SIG-M5 treated with dmso at 0.1 percent for 504 hours (cell line): ENCODE measurements around the gene FSTL5.
A peak's percentile ranks its signal among the peaks of the same experiment; 100 is the strongest.

ENCODE experiments used
- DNase-seq: peaks from one replicate; lab custom pipeline; 2025; ENCODE audit not compliant: unreplicated experiment; lab: John Stamatoyannopoulos, UW

Gene FSTL5

DNA sequence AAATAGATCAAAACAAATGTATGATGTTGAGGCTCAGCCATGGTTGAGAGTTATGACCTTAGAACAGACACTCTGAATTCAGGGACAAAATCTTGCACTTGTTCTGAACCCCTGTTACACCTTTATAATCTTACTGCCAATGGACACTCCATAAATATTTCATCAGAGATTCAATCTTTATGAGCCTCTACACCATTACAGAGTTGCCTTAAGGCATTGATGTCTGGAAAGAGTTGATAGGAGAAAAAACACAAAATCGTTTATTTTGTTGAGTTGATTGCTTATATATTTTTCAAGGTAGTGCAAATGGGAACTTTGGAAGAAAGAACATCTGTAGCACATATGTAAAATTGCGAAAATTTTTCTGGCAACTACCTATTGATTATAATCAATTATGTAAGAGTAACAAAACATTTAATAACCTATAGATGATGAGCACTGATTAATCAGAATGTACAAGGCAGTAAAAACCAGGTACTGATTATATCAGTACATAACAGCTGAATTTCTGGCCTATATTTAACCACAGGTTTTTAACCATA lies 568.5 kb downstream of the FSTL5 start:
- DNase-seq = no peak

DNA sequence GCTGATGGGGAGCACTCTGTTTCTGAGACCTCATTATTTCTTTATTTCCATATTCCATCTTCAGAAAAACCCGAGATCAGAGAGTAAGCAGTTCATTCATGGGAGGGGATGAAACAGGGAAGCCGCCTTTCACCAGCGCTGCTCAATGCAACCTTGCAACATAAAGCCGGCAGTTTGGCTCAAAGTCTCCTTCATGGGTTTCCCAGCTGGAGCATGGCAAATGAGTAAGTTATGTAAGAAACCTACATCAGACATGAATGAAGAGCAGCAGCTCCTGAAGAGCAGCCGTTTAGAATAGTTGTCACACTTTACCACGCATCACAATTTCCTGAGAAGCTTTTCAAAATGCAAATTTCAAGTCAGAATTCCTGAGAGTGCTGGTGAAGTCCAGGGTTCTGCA lies 578.8 kb downstream of the FSTL5 start:
- no peak for DNase-seq

DNA sequence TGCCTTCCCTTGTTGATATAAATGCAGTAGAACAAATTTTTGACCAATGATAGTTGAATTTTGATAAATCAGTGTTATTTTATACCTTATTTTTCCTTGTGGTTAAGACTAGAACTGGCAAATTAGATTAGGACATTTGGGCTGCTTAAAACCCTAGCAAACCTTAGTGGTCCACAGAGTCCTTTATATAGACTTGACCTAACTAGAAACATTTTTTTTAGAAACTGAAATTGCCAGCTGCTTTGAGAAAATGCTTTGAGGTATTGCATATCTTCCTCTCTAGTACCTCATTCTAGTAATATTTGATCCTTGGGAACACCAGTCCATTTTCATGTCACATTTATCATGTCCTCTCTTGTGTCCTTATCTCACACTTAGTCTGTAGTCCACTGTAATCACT lies 580.3 kb downstream of the FSTL5 start:
- no peak for DNase-seq

DNA sequence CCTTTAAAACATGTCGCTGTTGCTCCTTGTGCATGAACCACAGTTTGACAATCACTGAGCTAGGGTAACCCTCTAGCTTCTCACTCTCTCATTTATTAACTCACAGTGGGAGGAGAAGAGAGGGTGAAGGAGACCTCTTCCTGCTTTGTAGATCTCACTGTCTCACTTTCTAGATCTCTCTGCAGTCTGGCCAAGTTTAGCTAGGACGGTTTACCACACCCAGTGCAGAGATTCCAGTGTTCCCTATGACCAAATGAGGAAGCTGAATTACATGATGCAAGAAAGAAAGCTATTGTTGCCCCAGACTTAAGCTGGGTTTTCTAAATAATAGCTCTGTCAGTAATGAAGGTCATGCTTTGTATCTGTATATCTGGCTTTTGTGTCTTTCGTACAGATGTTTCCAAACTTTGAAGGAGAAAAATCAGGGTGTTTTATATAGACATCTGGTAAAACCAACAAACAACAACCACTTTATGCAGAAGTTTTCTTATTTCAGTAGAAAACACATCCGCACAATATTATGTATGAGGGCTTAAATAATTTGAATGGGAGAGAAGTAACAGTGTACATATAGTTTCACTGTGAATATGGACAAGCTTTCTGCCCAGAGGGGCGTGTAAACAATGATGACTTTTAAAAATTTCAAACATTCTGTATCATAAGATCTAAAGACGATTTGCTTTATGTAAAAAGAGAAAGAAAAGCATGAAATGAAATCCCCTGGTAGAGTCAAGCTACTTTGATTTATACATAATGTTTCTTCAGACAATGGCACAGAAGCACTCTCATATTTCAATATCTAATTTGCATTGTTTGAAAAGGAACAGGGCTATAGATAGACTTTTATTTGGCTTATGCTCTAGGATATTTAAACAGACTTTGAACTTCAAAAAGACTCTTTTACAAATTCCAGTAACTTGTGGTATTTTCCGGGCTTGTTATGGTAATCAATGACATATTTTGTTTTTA lies 582.3 kb downstream of the FSTL5 start:
- DNase-seq = peak; percentile 83

DNA sequence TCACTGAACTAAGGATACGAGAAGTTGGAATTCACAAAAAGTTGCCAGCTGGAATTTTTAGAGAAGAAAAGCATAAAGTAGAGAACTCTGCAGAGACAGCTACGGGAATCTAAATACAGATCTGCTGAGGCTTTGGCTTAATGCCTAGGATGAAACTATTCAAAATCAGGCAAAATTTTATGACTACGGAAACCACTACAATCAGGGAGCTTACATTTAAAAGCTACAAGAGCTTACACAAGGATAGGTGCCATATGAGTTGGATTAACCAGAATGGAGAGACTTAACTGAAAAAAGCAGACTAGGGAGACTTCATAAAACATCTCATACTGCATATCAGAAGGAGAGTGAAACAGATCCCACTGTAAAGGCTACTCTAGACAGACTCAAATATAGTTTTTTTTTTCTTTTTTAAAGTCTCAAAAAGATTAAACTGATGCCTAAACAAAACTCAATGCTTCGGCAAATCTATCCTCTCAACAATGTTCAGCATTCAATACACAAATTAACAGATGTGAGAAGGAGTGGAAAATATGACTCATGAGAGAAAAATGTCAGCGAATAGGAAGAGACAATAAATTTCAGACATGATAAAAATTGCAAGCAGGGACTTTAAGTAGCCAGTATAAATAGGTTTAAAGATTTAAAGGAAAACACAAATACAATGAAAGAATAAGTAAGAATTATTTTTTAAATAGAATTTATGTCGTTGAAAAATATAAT lies 586.1 kb downstream of the FSTL5 start:
- no peak for DNase-seq

DNA sequence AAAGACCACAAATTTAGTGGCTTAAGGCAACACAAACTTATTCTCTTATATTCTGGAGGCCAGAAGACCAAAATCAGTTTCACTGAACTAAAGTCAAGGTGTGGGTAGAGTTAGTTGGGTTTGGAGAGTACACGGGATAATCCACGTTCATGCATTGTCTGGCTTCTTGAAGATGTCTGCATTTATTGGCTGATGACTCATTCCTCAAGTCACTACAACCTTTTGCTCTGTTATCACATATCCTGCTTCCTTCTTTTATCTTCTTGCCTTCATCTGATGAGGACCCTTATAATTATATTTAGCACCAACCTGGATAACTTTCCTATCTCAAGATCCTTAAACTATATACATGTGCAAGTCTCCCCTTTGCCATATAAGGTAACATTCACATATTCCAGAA lies 590.0 kb downstream of the FSTL5 start:
- peak; percentile 55 for DNase-seq

DNA sequence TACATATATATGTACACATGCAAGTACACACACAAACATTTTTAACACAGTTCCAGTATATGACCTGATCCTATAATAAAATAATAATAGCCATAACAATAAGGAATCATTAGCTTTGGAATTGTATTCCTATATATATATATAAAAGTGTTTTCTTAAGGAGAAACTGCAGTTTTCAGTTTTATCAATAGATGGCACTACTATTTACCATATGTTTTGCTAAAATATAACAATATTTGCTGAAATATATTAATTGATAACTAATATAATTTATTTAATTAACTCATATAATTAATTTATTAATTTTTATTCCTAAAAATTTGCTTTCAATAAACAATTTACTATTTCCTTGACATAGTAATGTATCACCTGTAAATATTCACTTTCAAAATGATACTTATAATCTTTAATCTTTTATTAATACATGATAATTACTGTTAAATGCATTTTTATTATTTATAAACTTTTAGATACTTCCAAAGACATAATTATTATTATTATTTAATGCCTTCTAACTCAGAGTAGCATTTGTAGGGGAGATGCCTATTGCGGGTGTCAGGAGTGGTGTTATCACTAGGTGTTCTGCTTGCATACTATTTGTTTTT lies 599.5 kb downstream of the FSTL5 start:
- DNase-seq = no peak

DNA sequence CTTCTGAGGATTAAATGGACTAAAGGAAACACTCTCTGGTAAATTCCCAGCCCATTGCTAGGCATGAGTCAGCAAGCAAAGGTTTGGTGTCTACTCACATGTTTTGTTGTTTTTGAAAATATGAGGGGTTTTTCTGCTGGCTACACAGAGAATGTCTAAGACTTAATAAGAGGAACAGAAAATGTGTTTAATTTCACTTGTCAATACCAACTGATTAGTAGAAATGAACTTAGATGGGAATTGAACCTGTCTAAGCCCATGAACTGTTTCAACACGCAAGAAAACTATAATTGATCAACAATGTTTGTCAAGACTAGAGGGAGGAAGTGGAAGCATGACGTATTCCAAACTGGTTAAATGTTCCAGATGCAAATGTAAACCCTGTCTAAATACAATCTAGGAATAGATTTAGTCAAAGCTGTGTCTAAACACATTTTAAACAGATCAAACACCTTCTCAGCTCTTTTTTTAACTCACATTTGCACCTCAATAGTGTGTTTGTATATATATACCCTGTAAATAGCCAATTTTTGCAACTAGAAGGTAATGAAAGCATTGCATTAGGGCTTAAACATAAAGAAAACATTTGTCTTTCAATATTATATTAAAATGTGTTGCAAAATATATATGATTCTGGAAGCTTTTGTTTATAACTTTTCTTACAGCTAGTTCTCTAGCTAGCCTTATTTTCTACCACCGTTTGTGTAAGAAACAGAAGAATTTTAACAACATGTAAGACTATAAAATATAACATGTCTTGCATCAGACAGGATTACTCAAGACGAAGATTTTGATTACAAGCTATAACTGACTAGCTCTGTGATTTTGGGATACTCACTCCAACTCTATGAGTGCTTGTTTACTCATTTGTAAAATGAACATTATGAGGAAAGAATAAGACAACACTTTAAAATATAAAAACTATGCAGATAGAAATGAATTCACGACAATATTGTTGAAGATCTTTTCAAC lies 607.8 kb downstream of the FSTL5 start:
- DNase-seq = no peak

DNA sequence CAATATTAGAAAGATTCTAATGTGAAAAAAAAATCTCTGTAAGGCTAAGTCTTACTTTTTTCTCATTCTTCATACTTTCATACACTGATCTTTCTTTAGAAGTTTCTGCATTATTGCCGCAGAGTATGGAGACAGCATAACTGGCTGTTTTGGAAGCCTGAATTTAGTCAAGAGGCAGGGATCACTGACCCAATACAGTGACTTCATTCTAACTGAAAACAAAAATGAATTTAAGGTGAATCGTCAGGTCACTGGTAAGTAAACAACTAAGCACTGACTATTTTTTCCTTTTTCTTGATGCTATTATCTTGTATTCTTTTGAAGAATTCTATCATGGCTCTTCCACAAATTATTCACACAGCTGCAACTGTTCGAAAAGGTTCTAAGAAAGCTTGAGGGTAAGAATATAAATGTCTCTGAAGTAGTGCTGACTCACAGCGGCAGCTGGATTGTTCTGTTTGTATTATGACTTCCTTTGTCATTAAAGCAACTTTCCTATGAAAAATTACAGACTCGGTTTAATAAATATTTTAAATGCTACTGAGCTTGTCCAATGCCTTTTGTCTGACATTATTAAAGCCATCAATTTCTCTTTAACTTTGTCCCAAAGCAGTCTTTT lies 609.3 kb downstream of the FSTL5 start:
- no peak for DNase-seq

DNA sequence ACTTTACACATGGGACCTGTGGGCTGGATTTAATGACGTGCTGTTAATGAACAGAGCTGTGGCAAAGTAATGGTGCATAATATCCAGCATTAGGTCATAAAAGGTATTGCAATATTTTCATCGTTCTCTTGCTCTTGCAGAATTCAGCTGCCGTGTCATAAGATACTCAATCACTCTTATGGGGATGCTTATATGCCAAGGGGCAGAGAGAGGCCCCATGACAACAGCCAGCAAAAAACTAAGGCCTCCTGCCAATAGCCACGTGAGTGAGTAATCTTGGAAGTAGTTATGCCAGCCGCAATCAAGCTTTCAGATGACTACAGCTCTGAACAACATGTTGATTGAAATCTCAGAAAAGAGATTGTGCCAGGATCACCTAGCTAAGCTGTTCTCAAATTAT lies 616.9 kb downstream of the FSTL5 start:
- no peak for DNase-seq

DNA sequence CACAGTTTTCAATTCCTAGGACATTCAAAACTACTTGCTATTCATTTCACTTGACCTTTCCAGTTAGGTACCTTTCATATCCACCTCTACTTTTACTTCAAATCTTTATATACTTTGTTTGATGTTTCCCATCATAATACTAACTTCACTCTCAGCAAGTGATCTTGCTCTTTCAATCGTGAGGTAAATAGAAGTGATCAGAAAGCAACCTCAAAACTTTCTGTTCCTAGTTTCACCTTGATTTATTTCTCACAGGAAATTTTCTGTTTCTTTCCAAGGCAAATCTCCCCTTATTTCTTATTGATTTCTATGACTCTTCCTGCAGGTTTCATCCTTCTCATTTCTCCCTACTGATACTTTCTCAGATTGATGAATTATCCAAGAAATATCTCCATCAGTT lies 623.5 kb downstream of the FSTL5 start:
- no peak for DNase-seq

DNA sequence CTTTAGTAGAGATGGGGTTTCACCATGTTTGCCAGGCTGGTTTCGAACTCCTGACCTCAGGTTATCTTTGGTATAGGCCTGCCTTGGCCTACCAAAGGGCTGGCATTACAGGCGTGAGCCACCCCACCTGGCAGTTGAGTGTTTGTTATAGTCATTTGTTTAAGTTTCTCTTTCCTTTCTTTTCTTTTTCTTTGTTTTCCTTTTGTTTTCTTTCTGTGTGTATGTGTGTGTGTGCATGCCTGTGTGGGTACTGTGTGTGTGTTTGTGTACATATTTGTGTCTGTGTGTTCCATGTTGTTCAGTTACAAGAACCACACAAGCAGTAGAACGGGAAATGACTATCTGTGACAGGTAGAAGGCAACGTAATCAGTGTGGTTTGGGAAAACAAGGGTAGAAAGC lies 624.9 kb downstream of the FSTL5 start:
- no peak for DNase-seq

DNA sequence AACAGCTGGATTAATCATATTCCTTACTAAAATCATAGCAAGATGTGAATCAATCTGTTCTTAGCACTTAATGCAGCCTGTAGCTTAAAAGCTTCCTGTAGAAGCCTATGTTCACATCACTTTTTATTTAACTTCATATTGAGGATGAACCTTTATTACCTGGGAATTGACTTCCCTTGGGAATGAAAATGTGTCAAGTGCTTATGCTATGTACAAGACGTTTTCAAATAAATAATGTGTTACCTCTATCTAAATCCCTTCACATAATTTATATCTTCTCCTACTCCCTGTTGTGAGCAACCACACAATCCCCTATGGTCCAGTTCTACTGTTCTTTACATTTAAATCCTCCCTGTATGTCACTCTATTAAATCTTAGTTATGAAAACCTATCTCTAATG lies 633.1 kb downstream of the FSTL5 start:
- DNase-seq = no peak

DNA sequence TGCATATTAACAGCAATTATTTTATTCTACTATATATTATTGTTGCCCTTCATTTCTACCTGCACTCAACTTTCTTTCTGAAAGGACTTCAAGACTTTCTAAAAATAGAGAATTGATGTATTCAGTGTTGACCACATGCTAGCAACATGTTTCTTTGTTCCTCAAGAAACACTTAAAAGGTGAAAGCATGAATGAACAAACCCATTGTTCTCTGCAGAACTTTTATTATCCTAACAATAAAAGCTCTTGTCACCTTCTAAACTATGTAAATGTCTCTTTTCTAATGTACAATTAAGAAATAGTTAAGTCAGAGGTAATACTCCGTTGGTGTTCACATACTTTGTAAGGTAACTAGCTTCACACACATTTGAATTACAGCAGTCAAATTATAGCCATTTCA lies 638.7 kb downstream of the FSTL5 start:
- no peak for DNase-seq

DNA sequence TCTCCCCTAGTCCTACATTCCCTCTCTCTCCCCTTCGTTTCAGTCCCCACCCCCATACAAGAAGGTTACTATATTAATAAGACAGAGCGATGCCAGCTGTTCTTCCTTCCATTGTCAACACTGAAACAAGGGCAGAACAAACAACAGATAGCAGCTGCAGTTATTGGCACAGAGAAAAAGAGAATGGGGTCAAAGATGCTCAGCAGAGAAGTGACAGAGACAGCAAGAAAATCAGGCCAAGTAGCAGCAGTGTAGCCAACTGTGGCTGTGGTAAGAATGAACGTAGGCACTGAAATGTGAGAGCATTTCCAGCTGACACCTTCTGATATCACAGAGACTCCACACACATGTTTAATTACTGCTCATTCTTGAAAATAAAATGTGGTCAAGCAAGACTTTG lies 641.8 kb downstream of the FSTL5 start:
- no peak for DNase-seq

DNA sequence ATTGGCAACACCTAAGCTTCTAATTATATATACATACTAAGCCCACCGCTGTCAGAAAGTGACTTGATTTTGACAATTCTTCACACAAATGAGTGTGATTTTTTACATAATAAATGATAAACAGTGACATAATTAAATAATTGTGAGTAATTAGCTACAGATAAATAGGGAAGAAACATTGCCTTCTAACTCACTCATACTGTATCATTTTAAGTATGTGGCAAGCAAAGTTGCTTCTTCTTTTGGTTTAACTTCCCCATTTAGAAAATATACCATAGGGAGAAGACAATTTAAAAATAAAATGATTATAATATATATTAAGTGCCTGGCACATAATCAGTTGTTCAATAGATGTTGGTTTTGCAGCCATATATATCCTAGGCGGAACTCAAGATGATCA lies 644.2 kb downstream of the FSTL5 start:
- peak; percentile 37 for DNase-seq

DNA sequence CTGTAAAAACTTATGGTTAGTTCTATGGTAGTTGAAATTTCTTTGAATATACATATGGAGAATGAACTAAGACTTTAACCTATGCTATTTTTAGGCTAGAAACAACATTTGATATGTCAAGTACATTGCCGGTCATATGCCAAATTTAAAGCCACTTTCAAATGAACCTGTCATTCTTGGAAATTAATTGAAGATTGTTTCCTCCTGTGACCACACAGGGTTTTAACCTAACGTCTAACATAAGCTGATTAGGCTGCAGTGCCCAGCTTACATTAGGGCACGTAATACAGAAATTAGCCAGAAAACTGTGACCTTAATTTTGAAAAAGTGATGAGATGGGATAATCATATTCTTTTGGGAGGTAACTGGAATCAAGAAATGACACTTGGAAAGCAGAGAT lies 645.9 kb downstream of the FSTL5 start:
- DNase-seq = no peak

DNA sequence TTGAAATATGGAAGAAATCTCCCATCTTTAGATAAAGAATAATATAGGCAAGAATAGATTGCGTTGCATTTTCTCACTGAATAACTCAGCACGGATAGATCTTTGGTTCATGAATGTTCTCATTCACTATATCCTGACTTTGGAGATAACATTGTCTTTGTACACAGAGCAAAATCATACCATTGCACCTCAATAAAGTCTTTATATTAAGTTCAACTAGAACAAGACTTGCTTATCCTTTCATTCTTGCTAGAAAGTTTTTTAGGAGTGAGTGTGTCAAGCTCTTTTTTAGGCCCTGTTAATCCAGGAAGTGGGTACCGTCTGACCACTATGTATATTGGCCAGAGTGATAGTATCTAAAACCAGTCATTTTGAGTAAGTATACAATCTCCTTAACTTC lies 658.7 kb downstream of the FSTL5 start:
- no peak for DNase-seq

DNA sequence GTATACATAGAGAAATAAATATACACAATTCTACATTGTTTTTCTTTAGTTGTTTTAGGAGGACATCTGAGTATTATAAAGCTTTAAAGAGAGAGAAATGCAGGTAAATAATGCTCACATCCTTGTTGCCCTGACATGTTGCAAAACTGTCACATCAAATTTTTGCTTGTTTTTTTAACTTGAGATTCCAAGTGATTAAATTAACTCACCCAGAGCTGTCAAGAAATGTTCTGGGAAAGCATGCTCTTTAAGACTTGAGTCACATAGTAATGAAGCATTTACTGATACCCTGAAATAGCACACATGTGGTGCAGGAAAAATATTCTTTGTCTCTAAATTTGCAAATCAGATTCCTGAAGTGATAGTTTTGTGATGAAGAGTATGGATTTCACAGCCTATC lies 665.6 kb downstream of the FSTL5 start:
- DNase-seq = no peak

DNA sequence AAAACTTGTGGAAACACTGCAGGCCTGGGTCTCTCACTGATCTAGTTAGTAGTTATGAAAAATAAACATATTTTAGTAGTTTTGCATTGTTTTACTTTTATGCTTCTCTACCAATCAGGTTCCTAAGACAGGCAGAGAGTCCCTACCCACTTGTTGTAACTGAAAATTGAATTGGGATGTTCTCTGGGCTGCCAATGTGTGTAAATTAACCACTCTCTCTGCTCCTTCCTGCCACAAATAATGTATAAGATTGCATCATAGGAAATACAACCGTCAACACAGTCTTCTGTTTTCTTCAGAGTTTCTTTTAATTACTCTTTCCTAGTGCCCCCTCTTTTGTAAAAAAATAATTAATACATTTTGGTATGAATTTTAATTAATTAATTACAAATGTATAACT lies 677.3 kb downstream of the FSTL5 start:
- peak; percentile 21 for DNase-seq
